ENCODE data around the gene ABCG1. TPM values are rescaled to one million over a fixed set of nuclear protein-coding genes. Genes with fewer than 3 reads are reported as not detected.

ABCG1 gene
- total RNA-seq, 2 experiments from 2014 or later: 16.7 to 17.3 TPM

- BruUV-seq (replicated peaks): no TSS peak
- H3K9me2 ChIP-seq (ENCODE audit: insufficient read depth, low read length): no peaks in the 10 kb centered on the region
- H3K9me3 ChIP-seq (ENCODE audit: low read length): no peaks in the 10 kb centered on the region
- TF ChIP-seq CTCF (conservative IDR thresholded peaks at IDR 0.05; ENCODE audit: low read length) (no peak), EZH2phosphoT487 (IDR thresholded peaks at IDR 0.05; ENCODE audit: borderline replicate concordance, low read depth, low read length) (no peak)
- POLR2A ChIA-PET: interaction anchor here (1.1 kb wide), 1 partner anchor 29 kb away, joined by 3 read pairs; no protein-coding TSS in a partner anchor
- CTCF ChIA-PET (ENCODE audit: unreplicated experiment): interaction anchor here (1.1 kb wide), 1 partner anchor 41 kb away, joined by 3 read pairs; no protein-coding TSS in a partner anchor
- no peak for DNase-seq (ENCODE audit: low spot score)
- peaks cover 19% of the 10 kb centered on the region for H3K36me3 ChIP-seq (ENCODE audit: insufficient read depth, low read length)
- no peak overlapping the region for H3K4me2 ChIP-seq (ENCODE audit: low read length)
- H3K79me2 ChIP-seq (ENCODE audit: insufficient read depth, low read depth, low read length): no peaks in the 10 kb centered on the region
- no peaks in the 10 kb centered on the region for H4K20me1 ChIP-seq (ENCODE audit: insufficient read depth, low read length)
- no peak overlapping the region for H2AFZ ChIP-seq (ENCODE audit: low read length)
- H3K4me1 ChIP-seq (ENCODE audit: insufficient read depth, low read length, poor library complexity, severe bottlenecking): no peaks in the 10 kb centered on the region
- intact Hi-C loops (cut with micrococcal nuclease; ENCODE audit: unreplicated experiment): no loop called here
- H3K4me3 ChIP-seq (ENCODE audit: low read depth, low read length, poor library complexity, severe bottlenecking): no peak overlapping the region
- H3K27ac ChIP-seq (ENCODE audit: low read depth, low read length, poor library complexity, severe bottlenecking): no peak overlapping the region
Observed at GRCh38 chr21:42299324-42300044, 80.5 kb downstream of the ABCG1 start.

- H3K36me3 ChIP-seq (ENCODE audit: insufficient read depth, low read length): peaks cover 19% of the 10 kb centered on the region
- no peak overlapping the region for H3K27ac ChIP-seq (ENCODE audit: low read depth, low read length, poor library complexity, severe bottlenecking)
- ChIA-PET CTCF (ENCODE audit: unreplicated experiment) (interaction anchor here (1.1 kb wide), 1 partner anchor 41 kb away, joined by 3 read pairs; no protein-coding TSS in a partner anchor), POLR2A (no interaction called here)
- H3K9me3 ChIP-seq (ENCODE audit: low read length): no peaks in the 10 kb centered on the region
- no peak for DNase-seq (ENCODE audit: low spot score)
- no peaks in the 10 kb centered on the region for H3K4me1 ChIP-seq (ENCODE audit: insufficient read depth, low read length, poor library complexity, severe bottlenecking)
- intact Hi-C loops (cut with micrococcal nuclease; ENCODE audit: unreplicated experiment): no loop called here
- no peak overlapping the region for H3K4me3 ChIP-seq (ENCODE audit: low read depth, low read length, poor library complexity, severe bottlenecking)
- H4K20me1 ChIP-seq (ENCODE audit: insufficient read depth, low read length): no peaks in the 10 kb centered on the region
- H3K9me2 ChIP-seq (ENCODE audit: insufficient read depth, low read length): no peaks in the 10 kb centered on the region
- no peaks in the 10 kb centered on the region for H3K79me2 ChIP-seq (ENCODE audit: insufficient read depth, low read depth, low read length)
- TF ChIP-seq CTCF (conservative IDR thresholded peaks at IDR 0.05; ENCODE audit: low read length) (no peak), EZH2phosphoT487 (IDR thresholded peaks at IDR 0.05; ENCODE audit: borderline replicate concordance, low read depth, low read length) (no peak)
- no TSS peak for BruUV-seq (replicated peaks)
- H3K4me2 ChIP-seq (ENCODE audit: low read length): no peak overlapping the region
- no peak overlapping the region for H2AFZ ChIP-seq (ENCODE audit: low read length)
Observed at GRCh38 chr21:42300045-42300583, 81.2 kb downstream of the ABCG1 start.

DNA sequence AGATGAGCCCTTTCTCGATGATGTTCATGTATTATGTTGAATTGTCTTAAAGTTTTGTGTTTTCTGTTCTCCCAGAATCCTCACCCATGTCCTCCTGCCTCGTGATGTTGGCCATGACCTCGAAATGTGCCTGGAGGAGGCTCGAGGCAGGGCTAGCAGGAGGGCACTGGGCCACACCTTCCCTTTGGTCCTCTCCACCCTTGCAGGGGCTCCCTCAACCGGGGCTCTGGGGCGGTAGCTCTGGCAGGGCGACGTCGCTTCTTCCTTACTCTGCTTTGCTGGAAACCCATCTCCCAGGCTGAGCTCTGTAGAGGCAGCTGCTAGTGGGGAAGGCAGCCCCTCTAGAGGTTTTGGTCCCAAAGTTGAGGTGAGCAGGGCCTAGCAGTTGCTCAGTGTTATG lies 82.0 kb downstream of the ABCG1 start:
- no peak for TF ChIP-seq EZH2phosphoT487 (IDR thresholded peaks at IDR 0.05; ENCODE audit: borderline replicate concordance, low read depth, low read length)
- TF ChIP-seq CTCF (conservative IDR thresholded peaks at IDR 0.05; ENCODE audit: low read length): no peak
- Histone ChIP-seq H3K4me2 (ENCODE audit: low read length) (no peak overlapping the region), H3K9me3 (ENCODE audit: low read length) (no peaks in the 10 kb centered on the region), H3K36me3 (ENCODE audit: insufficient read depth, low read length) (peaks cover 17% of the 10 kb centered on the region), H3K9me2 (ENCODE audit: insufficient read depth, low read length) (no peaks in the 10 kb centered on the region), H3K4me1 (ENCODE audit: insufficient read depth, low read length, poor library complexity, severe bottlenecking) (no peaks in the 10 kb centered on the region), H2AFZ (ENCODE audit: low read length) (no peak overlapping the region), H3K79me2 (ENCODE audit: insufficient read depth, low read depth, low read length) (no peaks in the 10 kb centered on the region), H3K4me3 (ENCODE audit: low read depth, low read length, poor library complexity, severe bottlenecking) (no peak overlapping the region), H4K20me1 (ENCODE audit: insufficient read depth, low read length) (no peaks in the 10 kb centered on the region), H3K27ac (ENCODE audit: low read depth, low read length, poor library complexity, severe bottlenecking) (no peak overlapping the region)
- CTCF ChIA-PET (ENCODE audit: unreplicated experiment): no interaction called here
- DNase-seq (ENCODE audit: low spot score): no peak
- no TSS peak for BruUV-seq (replicated peaks)
- intact Hi-C loops (cut with micrococcal nuclease; ENCODE audit: unreplicated experiment): no loop called here
- POLR2A ChIA-PET: no interaction called here
